ENCODE data around the gene CCDC185. TPM values are rescaled to one million over a fixed set of nuclear protein-coding genes. Genes with fewer than 3 reads are reported as not detected.
"Not testable (repeated sequence)": the region's sequence is repeated elsewhere in the genome, so short reads cannot be mapped to it uniquely, and the experiment has no call there.

Gene CCDC185
- total RNA-seq, 1 donor from 2014 or later, result not detected

GRCh38 chr1:223394242-223394641 is 1.0 kb downstream of the CCDC185 start:
- DNase-seq (ENCODE audit: low spot score), result no peak

- DNase-seq (ENCODE audit: low spot score), result no peak
Measured at GRCh38 chr1:223394706-223395105, 1.5 kb downstream of the CCDC185 start.

GRCh38 chr1:223399393-223399792 is 6.2 kb downstream of the CCDC185 start:
- not testable (repeated sequence) for DNase-seq (ENCODE audit: low spot score)

GRCh38 chr1:223401873-223402789 is 8.9 kb downstream of the CCDC185 start:
- DNase-seq (ENCODE audit: low spot score), result no peak

- no peak for DNase-seq (ENCODE audit: low spot score)
Measured at GRCh38 chr1:223402790-223403142, 9.6 kb downstream of the CCDC185 start.

- no peak for DNase-seq (ENCODE audit: low spot score)
Measured at GRCh38 chr1:223403184-223403815, 10.1 kb downstream of the CCDC185 start.

- DNase-seq (ENCODE audit: low spot score), result no peak
Measured at GRCh38 chr1:223405507-223405906, 12.3 kb downstream of the CCDC185 start.

- DNase-seq (ENCODE audit: low spot score), result no peak
Measured at GRCh38 chr1:223410036-223410435, 16.8 kb downstream of the CCDC185 start.

- no peak for DNase-seq (ENCODE audit: low spot score)
Measured at GRCh38 chr1:223411309-223411708, 18.1 kb downstream of the CCDC185 start.

- no peak for DNase-seq (ENCODE audit: low spot score)
Measured at GRCh38 chr1:223411710-223412109, 18.5 kb downstream of the CCDC185 start.

- no peak for DNase-seq (ENCODE audit: low spot score)
Measured at GRCh38 chr1:223413216-223413615, 20.0 kb downstream of the CCDC185 start.

GRCh38 chr1:223417444-223417843 is 24.2 kb downstream of the CCDC185 start:
- DNase-seq (ENCODE audit: low spot score), result no peak

- DNase-seq (ENCODE audit: low spot score), result no peak
Measured at GRCh38 chr1:223417903-223418663, 24.9 kb downstream of the CCDC185 start.

- no peak for DNase-seq (ENCODE audit: low spot score)
Measured at GRCh38 chr1:223419115-223419514, 25.9 kb downstream of the CCDC185 start.

- no peak for DNase-seq (ENCODE audit: low spot score)
Measured at GRCh38 chr1:223419561-223419960, 26.3 kb downstream of the CCDC185 start.

GRCh38 chr1:223421025-223421424 is 27.8 kb downstream of the CCDC185 start:
- DNase-seq (ENCODE audit: low spot score), result no peak

- no peak for DNase-seq (ENCODE audit: low spot score)
Measured at GRCh38 chr1:223421676-223422075, 28.5 kb downstream of the CCDC185 start.

- no peak for DNase-seq (ENCODE audit: low spot score)
Measured at GRCh38 chr1:223422911-223423310, 29.7 kb downstream of the CCDC185 start.

GRCh38 chr1:223423641-223424233 is 30.5 kb downstream of the CCDC185 start:
- DNase-seq (ENCODE audit: low spot score), result no peak

- DNase-seq (ENCODE audit: low spot score), result no peak
Measured at GRCh38 chr1:223425550-223425949, 32.3 kb downstream of the CCDC185 start.

- no peak for DNase-seq (ENCODE audit: low spot score)
Measured at GRCh38 chr1:223426936-223427335, 33.7 kb downstream of the CCDC185 start.
